HepG2 (cell line): ENCODE measurements around the gene BFSP1. TPM values are rescaled to one million over a fixed set of nuclear protein-coding genes. Genes with fewer than 3 reads are reported as not detected.

Experiments used
- EED ChIP-seq: sonication (generic); formaldehyde crosslinking; IDR thresholded peaks from 2 replicates; pipeline ENCODE4 v1.5.0; 2020; ENCODE audit warnings: mild to moderate bottlenecking, missing genetic modification reagents
- HMGXB3 ChIP-seq: sonication (generic); formaldehyde crosslinking; IDR thresholded peaks from 2 replicates; pipeline ENCODE4 v1.4.0; 2020; ENCODE audit warnings: missing genetic modification reagents, borderline replicate concordance
- HOXA7 ChIP-seq: sonication (generic); formaldehyde crosslinking; IDR thresholded peaks from 2 replicates; pipeline ENCODE4 v1.8.1; 2022; ENCODE audit warnings: mild to moderate bottlenecking, missing genetic modification reagents, moderate library complexity
- KDM1A ChIP-seq: IDR thresholded peaks from 2 replicates; pipeline ENCODE4 v1.6.1; 2016; ENCODE audit warnings: missing compliant biosample characterization
- MBD4 ChIP-seq: IDR thresholded peaks from 2 replicates; pipeline ENCODE4 v1.6.1; 2012; ENCODE audit warnings: low read length, inconsistent platforms, borderline replicate concordance
- MYNN ChIP-seq: sonication (generic); formaldehyde crosslinking; IDR thresholded peaks from 2 replicates; pipeline ENCODE4 v1.4.0; 2020; ENCODE audit warnings: mild to moderate bottlenecking, low read depth, missing genetic modification reagents
- NR2F1 ChIP-seq, 2 experiments: fragments of 450-650 bp in 1 of 2; formaldehyde crosslinking in 1 of 2; IDR thresholded peaks; 2 replicates each; pipeline versions ENCODE4 v1.5.0 to v1.6.1; 2016 to 2020; ENCODE audit warnings: mild to moderate bottlenecking in 1 of 2, missing compliant biosample characterization in 1 of 2, missing genetic modification reagents in 1 of 2, moderate library complexity in 1 of 2
- RFX1 ChIP-seq: fragments of 450-650 bp; IDR thresholded peaks from 2 replicates; pipeline ENCODE4 v1.6.1; 2017
- RFXANK ChIP-seq: IDR thresholded peaks from 2 replicates; pipeline ENCODE4 v1.6.1; 2016
- RXRA ChIP-seq: sonication (generic); formaldehyde crosslinking; IDR thresholded peaks from 2 replicates; pipeline ENCODE4 v1.5.1; 2020; ENCODE audit warnings: missing genetic modification reagents
- SRSF9 ChIP-seq: fragments of 200-400 bp; formaldehyde crosslinking; IDR thresholded peaks from 2 replicates; pipeline ENCODE4 v1.6.1; 2018; ENCODE audit warnings: borderline replicate concordance, mild to moderate bottlenecking, low read depth, low read length; ENCODE audit not compliant: insufficient read depth, poor library complexity, severe bottlenecking
- TMF1 ChIP-seq: sonication (generic); formaldehyde crosslinking; IDR thresholded peaks from 2 replicates; pipeline ENCODE4 v1.8.1; 2022; ENCODE audit warnings: low read depth, missing genetic modification reagents
- ZBTB21 ChIP-seq: sonication (generic); formaldehyde crosslinking; IDR thresholded peaks from 2 replicates; pipeline ENCODE4 v1.4.0; 2020; ENCODE audit warnings: missing genetic modification reagents
- ZMYM2 ChIP-seq: sonication (generic); formaldehyde crosslinking; IDR thresholded peaks from 2 replicates; pipeline ENCODE4 v1.8.0; 2022; ENCODE audit warnings: mild to moderate bottlenecking, missing genetic modification reagents
- ZMYM3 ChIP-seq: sonication (generic); formaldehyde crosslinking; IDR thresholded peaks from 2 replicates; pipeline ENCODE4 v1.5.1; 2020; ENCODE audit warnings: mild to moderate bottlenecking, missing genetic modification reagents
- ZNF335 ChIP-seq: sonication (generic); formaldehyde crosslinking; IDR thresholded peaks from 2 replicates; pipeline ENCODE4 v1.4.0; 2020; ENCODE audit warnings: missing genetic modification reagents
- ZNF550 ChIP-seq: sonication (generic); formaldehyde crosslinking; IDR thresholded peaks from 2 replicates; pipeline ENCODE4 v1.4.0; 2020; ENCODE audit warnings: mild to moderate bottlenecking, missing genetic modification reagents, borderline replicate concordance
- ZNF564 ChIP-seq: sonication (generic); formaldehyde crosslinking; IDR thresholded peaks from 2 replicates; pipeline ENCODE4 v1.8.1; 2023; ENCODE audit warnings: mild to moderate bottlenecking, missing genetic modification reagents
- ZNF737 ChIP-seq: sonication (generic); formaldehyde crosslinking; IDR thresholded peaks from 2 replicates; pipeline ENCODE4 v1.5.0; 2020; ENCODE audit warnings: missing genetic modification reagents, mild to moderate bottlenecking, borderline replicate concordance
- ZNF784 ChIP-seq: sonication (generic); formaldehyde crosslinking; IDR thresholded peaks from 2 replicates; pipeline ENCODE4 v1.5.1; 2020; ENCODE audit warnings: missing genetic modification reagents, mild to moderate bottlenecking, borderline replicate concordance
- ZSCAN31 ChIP-seq: sonication (generic); formaldehyde crosslinking; IDR thresholded peaks from 2 replicates; pipeline ENCODE4 v1.5.0; 2020; ENCODE audit warnings: low read depth, mild to moderate bottlenecking, missing genetic modification reagents
- polyA plus RNA-seq, 8 experiments: library from polyadenylated mRNA; depleted of rRNA in 3 of 8; stranded (reverse) in 7 of 8; unstranded in 1 of 8; fragments of >200 nt; fragmentation: Illumina TruSeq in 4 of 8; extraction: Trizol in 4 of 8; gene quantifications; 2 replicates each; pipeline versions ENCODE4 v1.2.1 to v1.2.3, GENCODE V29; 2011 to 2016; ENCODE audit warnings: low read depth in 4 of 8, missing spikeins in 1 of 8, mixed read lengths in 1 of 8; ENCODE audit not compliant: insufficient read depth in 1 of 8
- total RNA-seq, 5 experiments: library from RNA; depleted of rRNA; stranded (reverse); fragments of >200 nt; fragmentation: Illumina TruSeq; extraction: Trizol; gene quantifications; 2 replicates each; pipeline ENCODE4 v1.2.3, GENCODE V29; 2016; ENCODE audit warnings: low read depth in 1 of 5
- TF ChIP-seq, protein P1 (sequence below): sonication (generic); formaldehyde crosslinking; IDR thresholded peaks from 2 replicates; pipeline ENCODE4 v1.4.0; 2020; ENCODE audit warnings: missing genetic modification reagents
- TF ChIP-seq, protein P2 (sequence below): sonication (generic); formaldehyde crosslinking; IDR thresholded peaks from 2 replicates; pipeline ENCODE4 v1.4.0; 2020; ENCODE audit warnings: missing genetic modification reagents

The BFSP1 gene
- total and polyA plus RNA-seq, 2 of the 13 experiments (the other 11 are each of a cell fraction or from before 2014, with no cell fraction given), result 0.22 to 0.26 TPM

- TF ChIP-seq HOXA7 (CRISPR knock-in tag), result no peak
- TF ChIP-seq ZNF564 (CRISPR knock-in tag), result no peak
- no peak for TF ChIP-seq SRSF9
- no peak for TF ChIP-seq ZNF335 (CRISPR knock-in tag)
- no peak for TF ChIP-seq ZNF550 (CRISPR knock-in tag)
- TF ChIP-seq ZNF784 (CRISPR knock-in tag), result no peak
- no peak for TF ChIP-seq KDM1A (CRISPR knock-in tag)
- TF ChIP-seq ZMYM3 (CRISPR knock-in tag), result no peak
- TF ChIP-seq, protein P1, sequence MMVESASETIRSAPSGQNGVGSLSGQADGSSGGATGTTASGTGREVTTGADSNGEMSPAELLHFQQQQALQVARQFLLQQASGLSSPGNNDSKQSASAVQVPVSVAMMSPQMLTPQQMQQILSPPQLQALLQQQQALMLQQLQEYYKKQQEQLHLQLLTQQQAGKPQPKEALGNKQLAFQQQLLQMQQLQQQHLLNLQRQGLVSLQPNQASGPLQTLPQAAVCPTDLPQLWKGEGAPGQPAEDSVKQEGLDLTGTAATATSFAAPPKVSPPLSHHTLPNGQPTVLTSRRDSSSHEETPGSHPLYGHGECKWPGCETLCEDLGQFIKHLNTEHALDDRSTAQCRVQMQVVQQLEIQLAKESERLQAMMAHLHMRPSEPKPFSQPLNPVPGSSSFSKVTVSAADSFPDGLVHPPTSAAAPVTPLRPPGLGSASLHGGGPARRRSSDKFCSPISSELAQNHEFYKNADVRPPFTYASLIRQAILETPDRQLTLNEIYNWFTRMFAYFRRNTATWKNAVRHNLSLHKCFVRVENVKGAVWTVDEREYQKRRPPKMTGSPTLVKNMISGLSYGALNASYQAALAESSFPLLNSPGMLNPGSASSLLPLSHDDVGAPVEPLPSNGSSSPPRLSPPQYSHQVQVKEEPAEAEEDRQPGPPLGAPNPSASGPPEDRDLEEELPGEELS, result peak; percentile 79
- TF ChIP-seq MYNN (CRISPR knock-in tag), result no peak
- no peak for TF ChIP-seq RFX1
- no peak for TF ChIP-seq ZNF737 (CRISPR knock-in tag)
- TF ChIP-seq NR2F1 (CRISPR knock-in tag; IDR thresholded peaks at IDR 0.05), result no peak
- TF ChIP-seq ZBTB21 (CRISPR knock-in tag), result no peak
- TF ChIP-seq EED (CRISPR knock-in tag), result no peak
- TF ChIP-seq, protein P2, sequence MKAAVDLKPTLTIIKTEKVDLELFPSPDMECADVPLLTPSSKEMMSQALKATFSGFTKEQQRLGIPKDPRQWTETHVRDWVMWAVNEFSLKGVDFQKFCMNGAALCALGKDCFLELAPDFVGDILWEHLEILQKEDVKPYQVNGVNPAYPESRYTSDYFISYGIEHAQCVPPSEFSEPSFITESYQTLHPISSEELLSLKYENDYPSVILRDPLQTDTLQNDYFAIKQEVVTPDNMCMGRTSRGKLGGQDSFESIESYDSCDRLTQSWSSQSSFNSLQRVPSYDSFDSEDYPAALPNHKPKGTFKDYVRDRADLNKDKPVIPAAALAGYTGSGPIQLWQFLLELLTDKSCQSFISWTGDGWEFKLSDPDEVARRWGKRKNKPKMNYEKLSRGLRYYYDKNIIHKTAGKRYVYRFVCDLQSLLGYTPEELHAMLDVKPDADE (CRISPR knock-in tag), result no peak
- TF ChIP-seq HMGXB3 (CRISPR knock-in tag), result no peak
- TF ChIP-seq MBD4, result no peak
- no peak for TF ChIP-seq TMF1
- no peak for TF ChIP-seq ZSCAN31 (CRISPR knock-in tag)
- TF ChIP-seq ZMYM2, result 0 out of 2 replicates have a peak, but pooled peaks have one; percentile 3
- no peak for TF ChIP-seq RXRA (CRISPR knock-in tag)
- TF ChIP-seq RFXANK (CRISPR knock-in tag), result no peak
Measured at GRCh38 chr20:17504066-17504897, 26.9 kb downstream of the BFSP1 start (continued).
